GM21723 (cell line): ENCODE results near the gene ANP32D.
"Not testable (repeated sequence)": the region's sequence is repeated elsewhere in the genome, so short reads cannot be mapped to it uniquely, and the experiment has no call there.

Source experiments
- ATAC-seq: cut with Tn5 transposase; IDR thresholded peaks from one replicate; pipeline ENCODE4 v1.9.1; 2021; ENCODE audit warnings: mild to moderate bottlenecking, moderate library complexity; ENCODE audit not compliant: unreplicated experiment

ANP32D gene

DNA sequence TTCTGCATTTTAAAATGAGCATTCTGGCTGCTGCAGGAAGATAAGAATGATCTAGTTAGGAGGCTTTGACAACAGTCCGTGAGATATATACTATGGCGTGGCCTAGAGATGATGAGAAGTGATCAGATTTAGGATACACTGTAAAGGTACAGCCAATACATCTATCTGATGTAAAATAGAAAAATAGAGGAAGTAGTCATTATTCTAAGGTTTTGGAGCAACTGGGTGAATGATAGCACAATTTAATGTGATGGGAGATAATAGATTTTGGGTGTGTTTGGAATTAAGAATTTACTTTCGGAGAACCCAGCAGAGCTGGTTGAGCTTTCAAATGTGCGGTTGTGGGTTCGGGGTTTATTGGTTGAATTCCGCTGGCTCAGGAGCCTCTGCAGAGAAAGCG lies at the start of gene ANP32D:
ANP32D (plus strand) TSS at position 301 of the 400 bp plus-strand sequence. CDS start 106 bp downstream, outside the sequence.
- no peak for ATAC-seq

DNA sequence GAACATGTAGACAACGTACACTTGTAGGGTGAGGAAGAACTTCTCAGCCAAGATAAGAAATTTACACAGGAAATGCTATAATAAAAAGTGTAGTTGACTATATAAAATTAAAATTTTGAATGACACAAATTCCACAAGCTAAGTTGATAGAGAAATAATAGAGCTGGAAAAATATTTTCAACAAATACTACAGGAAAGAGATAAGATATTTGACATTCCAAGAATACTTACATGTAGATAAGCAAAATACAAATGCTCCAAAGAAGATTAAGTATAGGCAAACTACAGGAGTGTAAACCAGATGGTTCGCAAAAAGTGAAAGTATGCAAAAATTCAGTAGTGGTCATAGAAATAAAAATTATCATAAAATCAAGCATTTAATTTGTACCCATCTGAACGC lies 49.2 kb upstream of the ANP32D start:
- ATAC-seq = no peak

DNA sequence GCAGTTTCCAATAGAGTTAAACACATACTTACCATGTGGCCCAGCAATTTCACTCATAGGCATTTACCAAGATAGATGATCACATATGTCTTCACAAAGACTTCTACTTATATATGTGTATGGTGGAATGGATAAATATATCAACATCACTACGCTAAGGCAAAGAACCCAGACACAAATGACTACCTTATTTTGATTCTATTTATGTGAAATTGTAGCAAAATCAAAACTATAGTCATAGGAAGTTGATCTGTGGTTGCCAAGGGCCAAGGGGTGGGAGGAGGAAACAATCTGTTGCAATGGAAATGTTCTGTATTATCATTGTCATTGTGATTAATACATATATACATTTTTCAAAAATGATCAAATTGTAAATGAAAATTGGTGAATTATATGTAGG lies 47.7 kb upstream of the ANP32D start:
- ATAC-seq = no peak

DNA sequence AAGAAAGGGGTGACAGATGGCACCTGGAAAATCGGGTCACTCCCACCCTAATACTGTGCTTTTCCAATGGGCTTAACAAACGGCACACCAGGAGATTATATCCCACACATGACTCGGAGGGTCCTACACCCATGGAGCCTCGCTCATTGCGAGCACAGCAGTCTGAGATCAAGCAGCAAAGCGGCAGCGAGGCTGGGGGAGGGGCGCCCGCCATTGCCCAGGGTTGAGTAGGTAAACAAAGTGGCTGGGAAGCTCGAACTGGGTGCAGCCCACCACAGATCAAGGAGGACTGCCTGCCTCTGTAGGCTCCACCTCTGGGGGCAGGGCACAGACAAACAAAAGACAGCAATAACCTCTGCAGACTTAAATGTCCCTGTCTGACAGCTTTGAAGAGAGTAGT lies 38.3 kb upstream of the ANP32D start:
- ATAC-seq = not testable (repeated sequence)

DNA sequence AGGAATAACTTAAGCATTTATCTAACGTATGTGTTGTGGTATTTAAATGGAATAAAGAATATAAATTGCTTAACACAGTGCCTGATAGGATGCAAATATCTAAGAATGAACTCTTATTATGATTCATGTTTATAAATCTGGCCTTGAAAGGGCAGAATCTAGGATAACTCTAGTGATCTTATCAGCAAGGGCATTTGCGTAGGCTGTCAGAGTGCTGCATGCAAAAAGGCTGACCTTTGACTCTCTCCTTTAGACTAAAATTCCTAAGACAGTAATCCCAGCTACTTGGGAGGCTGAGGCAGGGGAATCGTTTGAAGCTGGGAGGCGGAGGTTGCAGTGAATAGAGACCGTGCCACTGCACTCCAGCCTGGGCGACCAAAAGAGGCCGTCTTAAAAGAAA lies 31.3 kb upstream of the ANP32D start:
- no peak for ATAC-seq

DNA sequence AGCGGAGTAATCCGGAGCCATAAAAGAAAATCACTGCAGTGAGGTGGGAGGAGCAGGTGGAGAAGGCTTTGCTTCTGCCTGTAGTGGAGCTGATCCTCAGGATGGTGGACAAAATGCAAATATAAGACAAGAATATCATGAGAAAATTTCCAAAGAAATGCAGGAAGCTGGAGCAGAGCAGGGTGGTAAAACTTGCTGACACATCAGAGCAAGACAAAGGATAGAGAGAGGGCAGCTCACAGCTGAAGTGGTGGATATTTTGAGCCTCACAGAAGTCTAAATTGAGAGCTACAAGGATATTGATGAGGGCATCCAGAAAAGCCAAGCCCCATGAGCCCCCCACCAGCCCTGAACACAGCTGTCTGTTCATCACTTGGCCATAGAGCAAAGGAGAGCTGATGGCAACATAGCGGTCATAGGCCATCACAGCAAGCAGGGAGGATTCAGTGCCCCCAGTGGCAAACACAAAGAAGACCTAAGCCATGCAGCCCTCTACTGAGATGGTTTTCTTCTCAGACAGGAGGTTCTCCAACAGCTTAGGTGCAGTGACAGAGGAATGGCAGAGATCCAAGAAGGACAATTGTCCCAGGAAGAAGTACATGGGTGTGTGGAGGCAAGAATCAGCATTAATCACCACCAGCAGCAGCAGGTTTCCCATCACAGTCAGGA lies 30.0 kb upstream of the ANP32D start:
- ATAC-seq = no peak

DNA sequence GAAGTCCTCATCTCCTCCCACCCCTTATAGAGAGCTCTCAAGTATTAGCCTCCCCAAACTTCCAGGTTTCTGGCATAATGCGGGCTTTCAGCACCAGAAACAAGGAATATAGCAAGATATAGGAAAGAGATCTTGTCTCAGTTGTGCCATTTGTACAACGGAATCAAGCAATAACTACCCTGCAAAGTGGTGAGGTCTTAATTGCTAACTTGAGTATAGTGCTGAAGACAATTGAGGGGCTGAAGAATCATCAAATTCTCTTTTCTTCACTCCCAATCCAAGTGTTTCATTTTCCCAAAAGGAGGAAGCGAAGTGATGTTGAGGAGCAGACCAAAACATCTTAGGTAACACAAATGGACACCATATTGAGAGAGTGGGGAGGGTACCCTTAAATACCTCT lies 26.8 kb upstream of the ANP32D start:
- no peak for ATAC-seq

DNA sequence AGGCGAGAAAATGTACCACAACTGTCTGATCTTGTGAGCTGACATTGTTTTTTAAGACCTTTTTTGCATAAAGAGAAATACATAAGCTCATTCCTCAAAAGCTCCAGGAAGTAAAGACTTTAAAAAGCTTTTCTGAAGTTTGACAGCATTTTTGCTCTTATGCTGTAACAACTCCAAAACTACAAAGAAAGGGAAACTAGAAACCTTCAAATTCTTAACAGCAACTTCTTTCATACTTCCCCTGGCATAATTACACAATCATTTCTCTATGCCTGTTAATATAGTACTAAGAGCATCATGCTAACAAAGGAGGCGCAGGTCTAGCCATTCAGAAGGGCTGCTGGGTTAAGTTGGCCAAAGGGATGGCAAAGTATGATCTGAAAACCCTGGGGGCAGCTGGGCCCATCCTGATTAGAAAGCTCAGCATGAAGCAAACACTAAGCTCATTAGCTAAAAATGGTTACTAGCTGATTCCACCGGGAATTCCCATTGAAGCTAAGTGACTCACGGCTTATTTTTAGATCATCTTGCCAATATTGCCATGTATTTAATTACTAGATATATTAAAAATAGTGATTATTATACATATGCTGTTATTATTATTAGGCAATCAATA lies 26.1 kb upstream of the ANP32D start:
- no peak for ATAC-seq

DNA sequence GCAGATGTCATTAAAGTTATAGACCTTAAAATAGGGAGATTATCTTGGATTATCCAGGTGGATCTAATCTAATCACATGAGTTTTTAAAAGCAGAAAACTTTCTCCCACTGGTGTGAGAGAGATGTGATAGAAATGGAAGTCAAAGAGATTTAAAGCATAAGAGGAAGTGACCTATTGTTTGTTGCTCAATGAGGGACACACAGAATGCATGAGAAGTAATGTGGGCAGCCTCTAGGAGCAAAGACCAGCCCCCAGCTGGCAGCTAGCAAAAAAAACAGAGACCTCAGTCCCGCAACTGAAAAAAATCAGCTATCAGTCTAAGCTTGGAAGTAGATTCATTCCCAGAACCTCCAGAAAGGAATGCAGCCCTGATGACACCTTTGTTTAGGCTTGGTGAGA lies 24.6 kb upstream of the ANP32D start:
- no peak for ATAC-seq

DNA sequence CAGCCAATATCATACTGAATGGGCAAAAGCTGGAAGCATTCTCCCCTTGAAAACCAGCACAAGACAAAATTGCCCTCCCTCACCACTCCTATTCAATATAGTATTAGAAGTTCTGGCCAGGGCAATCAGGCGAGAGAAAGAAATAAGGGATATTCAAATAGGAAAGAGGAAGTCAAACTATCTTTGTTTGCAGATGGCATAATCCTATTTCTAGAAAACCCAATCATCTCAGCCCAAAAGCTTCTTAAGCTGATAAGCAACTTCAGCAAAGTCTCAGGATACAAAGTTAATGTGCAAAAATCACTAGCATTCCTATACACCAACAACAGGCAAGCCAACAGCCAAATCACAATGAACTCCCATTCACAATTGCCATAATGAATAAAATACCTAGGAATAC lies 21.0 kb upstream of the ANP32D start:
- ATAC-seq = no peak

DNA sequence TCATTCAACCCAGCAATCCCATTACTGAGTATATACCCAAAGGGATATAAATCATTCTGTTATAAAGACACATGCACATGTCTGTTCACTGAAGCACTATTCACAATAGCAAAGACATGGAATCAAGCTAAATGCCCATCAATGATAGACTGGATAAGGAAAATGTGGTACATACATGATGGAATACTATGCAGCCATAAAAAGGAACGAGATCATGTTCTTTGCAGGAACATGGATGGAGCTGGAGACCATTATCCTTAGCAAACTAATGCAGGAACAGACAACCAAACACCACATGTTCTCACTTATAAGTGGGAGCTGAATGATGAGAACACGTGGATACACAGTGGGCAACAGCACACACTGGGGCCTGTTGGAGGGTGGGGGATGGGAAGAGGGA lies 19.4 kb upstream of the ANP32D start:
- not testable (repeated sequence) for ATAC-seq

DNA sequence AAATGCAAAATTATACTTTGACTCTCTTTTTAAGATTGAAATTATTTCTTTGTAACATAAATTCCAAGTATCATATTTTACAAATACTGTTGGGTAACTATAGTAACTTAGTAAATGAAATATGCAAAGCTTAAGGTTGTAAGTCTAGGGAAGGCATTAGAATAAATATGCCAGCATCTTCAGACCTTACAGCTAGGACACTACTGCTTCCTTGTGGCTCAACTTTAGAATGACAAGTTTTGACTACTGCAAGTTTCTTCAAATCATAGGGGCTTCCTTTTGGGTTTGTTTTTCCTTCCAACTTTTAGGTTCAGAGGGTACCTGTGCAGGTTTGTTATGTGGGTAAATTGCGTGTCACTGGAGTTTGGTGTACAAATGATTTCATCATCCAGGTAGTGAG lies 17.7 kb upstream of the ANP32D start:
- no peak for ATAC-seq

DNA sequence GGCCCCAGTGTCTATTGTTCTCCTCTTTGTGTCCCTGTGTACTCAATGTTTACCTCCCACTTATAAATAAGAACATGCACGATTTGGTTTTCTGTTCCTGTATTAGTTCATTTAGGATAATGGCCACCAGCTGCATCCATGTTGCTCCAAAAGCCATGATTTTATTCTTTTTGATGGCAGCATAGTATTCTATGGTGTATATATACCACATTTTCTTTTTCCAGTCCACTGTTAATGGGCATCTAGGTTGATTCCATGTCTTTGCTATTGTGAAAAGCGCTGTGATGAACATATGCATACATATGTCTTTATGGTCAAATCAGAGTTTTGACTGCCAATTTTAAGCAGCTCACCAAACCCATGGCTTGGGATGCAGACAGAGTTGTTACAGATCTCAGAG lies 17.2 kb upstream of the ANP32D start:
- no peak for ATAC-seq

DNA sequence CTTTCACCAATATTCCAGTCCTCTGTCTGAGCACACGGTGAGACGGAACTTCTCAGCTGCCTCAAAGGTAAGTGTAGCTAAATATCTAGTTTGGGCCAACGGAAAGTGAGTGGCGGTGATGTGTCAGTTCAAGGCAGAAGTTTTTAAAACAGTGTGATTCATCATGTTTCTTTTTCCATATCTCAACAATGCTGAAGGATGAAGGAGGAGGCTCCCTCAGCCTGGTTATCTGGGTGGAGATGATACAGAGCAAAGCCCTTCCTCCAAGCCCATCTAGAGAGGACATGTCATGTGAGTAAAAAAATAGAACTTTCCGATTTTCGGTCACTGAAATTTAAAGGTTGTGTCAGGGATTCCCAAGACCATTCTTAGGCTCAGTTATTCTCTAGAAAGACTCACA lies 13.1 kb upstream of the ANP32D start:
- no peak for ATAC-seq

DNA sequence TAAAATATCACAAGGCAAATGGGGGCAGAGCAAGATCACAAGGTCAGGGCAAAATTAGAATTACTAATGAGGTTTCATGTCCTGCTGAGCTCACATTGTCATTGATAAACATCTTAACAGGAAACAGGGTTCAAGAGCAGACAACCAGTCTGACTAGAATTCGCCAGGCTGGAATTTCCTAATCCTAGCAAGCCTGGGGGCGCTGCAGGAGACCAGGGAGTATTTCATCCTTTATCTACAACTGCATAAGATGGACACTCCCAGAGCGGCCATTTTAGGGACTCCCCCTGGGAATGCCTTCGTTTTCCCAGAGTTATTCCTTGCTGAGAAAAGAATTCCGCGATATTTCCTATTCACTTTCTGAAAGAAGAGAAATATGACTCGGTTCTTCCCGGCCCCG lies 3.3 kb upstream of the ANP32D start:
- ATAC-seq = not testable (repeated sequence)

DNA sequence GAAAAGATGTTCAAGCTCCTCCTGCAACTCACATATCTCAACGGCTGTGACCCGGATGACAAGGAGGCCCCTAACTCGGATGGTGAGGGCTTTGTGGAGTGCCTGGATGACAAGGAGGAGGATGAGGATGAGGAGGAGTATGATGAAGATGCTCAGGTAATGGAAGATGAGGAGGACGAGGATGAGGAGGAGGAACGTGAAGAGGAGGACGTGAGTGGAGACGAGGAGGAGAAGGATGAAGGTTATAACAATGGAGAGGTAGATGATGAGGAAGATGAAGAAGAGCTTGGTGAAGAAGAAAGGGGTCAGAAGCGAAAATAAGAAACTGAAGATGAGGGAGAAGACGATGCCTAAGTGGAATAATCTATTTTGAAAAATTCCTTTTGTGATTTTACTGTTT lies 702 bp downstream of the ANP32D start:
- ATAC-seq = no peak

DNA sequence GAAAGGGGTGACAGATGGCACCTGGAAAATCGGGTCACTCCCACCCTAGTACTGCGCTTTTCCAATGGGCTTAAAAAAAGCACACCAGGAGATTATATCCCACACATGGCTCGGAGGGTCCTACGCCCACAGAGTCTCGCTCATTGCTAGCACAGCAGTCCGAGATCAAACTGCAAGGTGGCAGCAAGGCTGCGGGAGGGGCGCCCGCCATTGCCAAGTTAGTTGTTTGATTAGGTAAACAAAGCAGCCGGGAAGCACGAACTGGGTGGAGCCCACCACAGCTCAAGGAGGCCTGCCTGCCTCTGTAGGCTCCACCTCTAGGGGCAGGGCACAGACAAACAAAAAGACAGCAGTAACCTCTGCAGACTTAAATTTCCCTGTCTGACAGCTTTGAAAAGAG lies 2.1 kb downstream of the ANP32D start:
- ATAC-seq = not testable (repeated sequence)

DNA sequence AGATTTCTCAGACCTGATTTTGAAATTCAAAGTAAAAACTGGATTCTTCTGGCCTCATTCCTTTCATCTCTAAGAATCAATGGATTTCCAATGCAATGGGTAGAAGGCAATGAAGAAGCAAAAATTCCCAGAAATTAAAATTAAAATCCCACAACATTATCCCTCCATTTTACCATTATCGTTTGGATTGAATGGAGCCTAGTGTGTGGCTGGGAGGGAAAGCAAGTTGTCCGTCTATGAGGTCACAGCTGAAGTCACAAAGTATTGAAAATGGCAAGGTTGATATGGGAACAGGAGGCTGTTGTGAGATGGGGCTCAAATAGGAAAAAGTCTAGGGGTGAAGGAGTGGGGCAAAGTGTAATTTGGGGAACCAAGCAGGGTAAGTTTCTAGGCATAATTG lies 9.8 kb downstream of the ANP32D start, which contains the start of gene C12orf54:
C12orf54 (plus strand) TSS at position 301 of the 400 bp plus-strand sequence. CDS start 799 bp downstream, outside the sequence.
- ATAC-seq = no peak

DNA sequence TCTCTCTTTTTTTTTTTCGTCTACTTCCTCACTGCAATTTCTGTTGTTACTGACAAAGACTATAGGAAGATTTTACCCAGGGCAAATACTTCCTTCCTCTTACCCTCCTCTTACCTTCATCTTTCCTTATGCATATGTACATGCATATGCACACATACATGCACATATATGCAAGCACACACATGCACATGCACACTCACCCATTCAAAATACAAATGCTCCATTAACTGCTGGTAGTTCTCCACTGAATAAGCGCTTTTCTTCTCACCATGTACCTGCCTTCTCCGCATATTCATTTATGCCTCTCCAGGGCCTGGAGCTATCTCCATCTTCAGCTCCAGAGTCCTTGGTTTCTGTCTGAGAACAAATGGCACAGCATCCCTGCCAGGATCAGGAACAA lies 10.6 kb downstream of the ANP32D start:
- no peak for ATAC-seq

DNA sequence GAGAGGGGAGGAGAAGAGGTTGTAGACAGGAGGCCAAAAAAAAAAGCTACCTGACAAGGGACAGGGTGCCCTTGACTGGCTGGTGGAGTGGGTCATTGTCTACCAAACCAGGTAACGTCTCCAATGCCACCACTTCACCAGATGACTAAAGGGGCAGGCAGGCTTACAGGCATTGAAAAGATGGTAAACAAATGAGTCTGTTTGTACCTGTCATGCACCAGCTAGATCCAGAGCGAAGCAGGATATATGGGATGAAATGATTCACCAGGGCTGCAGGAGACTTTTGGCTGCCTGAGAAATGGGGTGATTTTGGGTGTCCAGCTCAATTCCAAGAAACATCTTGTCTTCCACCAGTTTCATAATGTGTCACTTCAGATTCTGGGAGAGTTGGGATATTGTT lies 13.9 kb downstream of the ANP32D start:
- no peak for ATAC-seq

DNA sequence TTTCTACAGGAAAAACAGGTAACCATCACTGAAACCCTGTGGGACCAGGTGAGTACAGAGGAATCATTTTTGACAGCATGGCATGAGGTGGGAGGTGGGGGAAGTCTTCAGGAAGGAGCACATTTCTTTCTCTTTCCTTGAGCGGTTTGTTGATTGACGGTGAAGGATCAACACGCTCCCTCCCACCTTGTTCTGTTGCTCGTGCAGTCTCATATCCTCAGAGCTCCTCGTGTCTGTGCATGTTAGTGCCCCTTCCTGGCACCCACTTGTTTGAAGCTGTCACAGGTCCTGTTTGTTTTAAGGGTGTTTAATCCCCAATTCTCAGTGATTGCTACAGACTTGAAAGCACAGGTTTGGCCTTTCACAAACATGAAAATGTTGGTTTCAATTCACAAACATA lies 14.3 kb downstream of the ANP32D start:
- ATAC-seq = no peak

DNA sequence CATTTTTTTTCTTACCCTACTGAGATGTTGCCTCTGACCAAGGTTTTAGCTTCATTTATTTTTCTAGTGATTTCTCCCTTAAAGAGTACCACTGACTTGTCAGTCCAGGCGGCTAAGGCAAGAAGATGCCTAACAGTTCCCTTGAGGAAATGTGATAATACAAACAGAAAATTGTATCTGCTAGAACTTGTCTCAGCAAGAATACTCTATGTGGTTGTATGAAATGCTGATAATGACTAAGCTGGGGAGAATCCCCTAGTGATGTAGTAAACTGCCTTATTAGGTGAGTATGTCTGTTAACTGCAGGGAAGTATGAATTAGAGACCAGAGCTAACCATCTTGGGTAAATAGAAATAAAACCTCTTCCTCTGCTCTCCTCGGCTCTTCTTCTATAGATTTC lies 16.7 kb downstream of the ANP32D start:
- ATAC-seq = peak; percentile 99

DNA sequence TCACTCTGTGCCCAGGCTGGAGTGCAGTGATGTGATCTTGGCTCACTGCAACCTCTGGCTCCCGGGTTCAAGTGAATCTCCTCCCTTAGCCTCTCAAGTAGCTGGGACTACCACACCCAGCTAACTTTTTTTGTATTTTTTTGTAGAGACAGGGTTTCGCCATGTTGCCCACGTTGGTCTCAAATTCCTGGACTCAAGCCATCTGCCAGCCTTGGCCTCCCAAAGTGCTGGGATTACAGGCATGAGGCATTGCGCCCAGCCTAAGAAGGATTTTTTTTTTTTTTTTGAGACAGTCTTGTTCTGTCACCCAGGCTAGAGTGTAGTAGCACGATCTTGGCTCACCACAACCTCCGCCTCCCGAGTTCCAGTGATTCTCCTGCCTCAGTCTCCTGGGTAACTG lies 17.1 kb downstream of the ANP32D start:
- ATAC-seq = not testable (repeated sequence)
